Measurements from ENCODE around the gene STRADA. TPM values are rescaled to one million over a fixed set of nuclear protein-coding genes. Genes with fewer than 3 reads are reported as not detected.
"Not testable (repeated sequence)": the region's sequence is repeated elsewhere in the genome, so short reads cannot be mapped to it uniquely, and the experiment has no call there.

STRADA gene
- total and polyA plus RNA-seq, 3 donors from 2014 or later, result 55.3 to 142 (median 78.7) TPM

GRCh38 chr17:63735691-63736090, 5.9 kb downstream of the STRADA start:
- DNase-seq, result no peak
- intact Hi-C loops (cut with DNase I; ENCODE audit: low total_unique reads), result no loop called here

DNA sequence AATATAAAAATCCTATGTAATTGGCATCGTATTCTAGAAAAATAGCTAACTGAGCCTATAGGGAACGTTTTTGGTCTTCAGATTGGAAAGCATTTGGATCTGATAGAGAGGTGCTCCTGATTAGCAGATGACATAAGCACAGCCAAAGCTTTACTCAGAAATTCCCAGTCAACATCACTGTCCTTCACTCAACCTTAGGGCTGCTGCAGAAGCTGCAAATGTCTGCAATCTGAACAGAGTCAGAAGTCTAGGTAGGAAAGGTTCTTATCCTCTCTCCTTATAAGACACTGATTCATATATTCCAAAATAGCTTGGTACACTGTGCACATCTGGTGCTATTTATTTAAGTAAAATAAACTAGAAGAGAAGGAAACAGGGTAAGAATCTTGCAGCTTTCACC, 19.2 kb downstream of the STRADA start:
- WGBS, 2 donors, result 63 to 88% methylated on average over 2 of the region's 2 CpGs
- Histone ChIP-seq H3K27ac (no peak overlapping the region), H3K9me3 (no peaks in the 10 kb centered on the region), H3K27me3 (no peaks in the 10 kb centered on the region), H3K4me3 (no peak overlapping the region), H3K36me3 (ENCODE audit: low read depth, missing control alignments) (no peaks in the 10 kb centered on the region), H3K4me1 (no peaks in the 10 kb centered on the region)
- TF ChIP-seq POLR2A (IDR thresholded peaks at IDR 0.05), result no peak
- TF ChIP-seq, protein P1, sequence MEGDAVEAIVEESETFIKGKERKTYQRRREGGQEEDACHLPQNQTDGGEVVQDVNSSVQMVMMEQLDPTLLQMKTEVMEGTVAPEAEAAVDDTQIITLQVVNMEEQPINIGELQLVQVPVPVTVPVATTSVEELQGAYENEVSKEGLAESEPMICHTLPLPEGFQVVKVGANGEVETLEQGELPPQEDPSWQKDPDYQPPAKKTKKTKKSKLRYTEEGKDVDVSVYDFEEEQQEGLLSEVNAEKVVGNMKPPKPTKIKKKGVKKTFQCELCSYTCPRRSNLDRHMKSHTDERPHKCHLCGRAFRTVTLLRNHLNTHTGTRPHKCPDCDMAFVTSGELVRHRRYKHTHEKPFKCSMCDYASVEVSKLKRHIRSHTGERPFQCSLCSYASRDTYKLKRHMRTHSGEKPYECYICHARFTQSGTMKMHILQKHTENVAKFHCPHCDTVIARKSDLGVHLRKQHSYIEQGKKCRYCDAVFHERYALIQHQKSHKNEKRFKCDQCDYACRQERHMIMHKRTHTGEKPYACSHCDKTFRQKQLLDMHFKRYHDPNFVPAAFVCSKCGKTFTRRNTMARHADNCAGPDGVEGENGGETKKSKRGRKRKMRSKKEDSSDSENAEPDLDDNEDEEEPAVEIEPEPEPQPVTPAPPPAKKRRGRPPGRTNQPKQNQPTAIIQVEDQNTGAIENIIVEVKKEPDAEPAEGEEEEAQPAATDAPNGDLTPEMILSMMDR (IDR thresholded peaks at IDR 0.05), result no peak
- no peak for DNase-seq
- intact Hi-C loops (cut with DNase I; ENCODE audit: low total_unique reads), result no loop called here

More at GRCh38 chr17:63735691-63736090, 5.9 kb downstream of the STRADA start:
- no peaks in the 10 kb centered on the region for H3K36me3 ChIP-seq (ENCODE audit: low read depth, missing control alignments)
- 94 to 96% methylated on average over 8 of the region's 8 CpGs for WGBS, 2 donors
- TF ChIP-seq POLR2A (IDR thresholded peaks at IDR 0.05), result no peak
- TF ChIP-seq, protein P1 (IDR thresholded peaks at IDR 0.05), result no peak
- no peak overlapping the region for H3K4me3 ChIP-seq
- H3K4me1 ChIP-seq, result peaks cover 6% of the 10 kb centered on the region
- no peaks in the 10 kb centered on the region for H3K27me3 ChIP-seq
- H3K27ac ChIP-seq, result no peak overlapping the region
- no peaks in the 10 kb centered on the region for H3K9me3 ChIP-seq

DNA sequence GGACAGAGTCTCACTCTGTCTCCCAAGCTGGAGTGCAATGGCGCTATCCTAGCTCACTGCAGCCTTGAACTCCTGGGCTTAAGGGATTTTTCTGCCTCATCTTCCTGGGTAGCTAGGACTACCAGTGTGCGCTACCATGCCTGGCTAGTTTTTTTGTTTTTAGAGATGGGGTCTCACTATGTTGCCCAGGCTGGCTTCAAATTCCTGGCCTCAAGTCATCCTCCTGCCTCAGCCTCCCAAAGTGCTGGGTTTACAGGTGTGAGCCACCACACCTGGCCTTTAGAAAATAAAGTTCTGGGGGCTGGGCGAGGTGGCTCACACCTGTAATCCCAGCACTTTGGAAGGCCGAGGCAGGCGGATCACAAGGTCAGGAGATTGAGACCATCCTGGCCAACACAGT, 21.4 kb downstream of the STRADA start:
- H3K4me3 ChIP-seq; H3K9me3 ChIP-seq; intact Hi-C loops (cut with DNase I; ENCODE audit: low total_unique reads); H3K4me1 ChIP-seq; H3K27ac ChIP-seq; H3K27me3 ChIP-seq; H3K36me3 ChIP-seq (ENCODE audit: low read depth, missing control alignments); DNase-seq: not testable (repeated sequence)
- 95 to 96% methylated on average over 4 to 5 of the region's 5 CpGs for WGBS, 2 donors

- TF ChIP-seq, protein P1 (IDR thresholded peaks at IDR 0.05), result no peak
- TF ChIP-seq POLR2A (IDR thresholded peaks at IDR 0.05), result no peak
- WGBS, 2 donors, result 53 to 63% methylated on average over 5 of the region's 5 CpGs
- Histone ChIP-seq H3K27ac (no peak overlapping the region), H3K4me1 (no peaks in the 10 kb centered on the region), H3K4me3 (no peak overlapping the region), H3K9me3 (no peaks in the 10 kb centered on the region), H3K36me3 (ENCODE audit: low read depth, missing control alignments) (no peaks in the 10 kb centered on the region), H3K27me3 (no peaks in the 10 kb centered on the region)
- no peak for DNase-seq
- intact Hi-C loops (cut with DNase I; ENCODE audit: low total_unique reads), result no loop called here
Observed at GRCh38 chr17:63718988-63719387, 22.6 kb downstream of the STRADA start.

DNA sequence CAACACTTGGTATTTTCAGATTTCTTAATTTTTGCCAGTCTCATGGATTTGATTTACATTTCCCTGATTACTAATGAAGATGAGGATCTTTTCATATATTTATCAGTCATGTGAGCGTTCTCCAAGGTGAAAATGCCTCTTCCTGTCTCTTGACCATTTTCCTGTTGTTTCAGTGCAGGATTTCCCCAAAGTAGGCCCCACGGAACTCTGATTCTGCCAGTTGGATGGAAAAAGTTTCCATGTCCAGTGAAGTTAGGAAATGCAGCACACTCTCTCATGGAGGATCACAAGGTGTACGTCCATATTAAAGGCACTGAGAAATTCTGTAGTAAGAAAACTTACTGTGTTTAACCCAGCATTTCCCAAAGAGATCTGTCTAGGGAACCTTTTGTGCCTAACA, 25.2 kb downstream of the STRADA start:
- H3K9me3 ChIP-seq, result no peaks in the 10 kb centered on the region
- H3K27me3 ChIP-seq, result no peaks in the 10 kb centered on the region
- H3K36me3 ChIP-seq (ENCODE audit: low read depth, missing control alignments), result no peaks in the 10 kb centered on the region
- no peak overlapping the region for H3K4me3 ChIP-seq
- H3K4me1 ChIP-seq, result no peaks in the 10 kb centered on the region
- intact Hi-C loops (cut with DNase I; ENCODE audit: low total_unique reads), result no loop called here
- 73 to 81% methylated on average over 3 of the region's 3 CpGs for WGBS, 2 donors
- H3K27ac ChIP-seq, result no peak overlapping the region
- TF ChIP-seq POLR2A (IDR thresholded peaks at IDR 0.05), result no peak
- TF ChIP-seq, protein P1 (IDR thresholded peaks at IDR 0.05), result no peak
- DNase-seq, result no peak
